Gastrocnemius medialis (tissue), 4 donors: ENCODE data around the gene STK4.
"Not testable (repeated sequence)": the region's sequence is repeated elsewhere in the genome, so short reads cannot be mapped to it uniquely, and the experiment has no call there.

Experiments
- POLR2A ChIP-seq, 2 donors: fragments of 450-650 bp; IDR thresholded peaks; one replicate each; pipeline ENCODE4 v1.6.1; 2017; ENCODE audit warnings: antibody characterized with exemption in 2 of 2, mild to moderate bottlenecking in 2 of 2, moderate library complexity in 2 of 2
- TF ChIP-seq, protein P1 (sequence below), 5 experiments: fragments of 450-650 bp in 3 of 5; fragments of 200-600 bp in 2 of 5; sonication (generic) in 2 of 5; IDR thresholded peaks in 4 of 5; conservative IDR thresholded peaks in 1 of 5; 1 replicate in 4 of 5; 2 replicates in 1 of 5; pipeline ENCODE4 v1.5.1; 2016 to 2019; ENCODE audit warnings: antibody characterized with exemption in 5 of 5, mild to moderate bottlenecking in 3 of 5, moderate library complexity in 3 of 5

DNA sequence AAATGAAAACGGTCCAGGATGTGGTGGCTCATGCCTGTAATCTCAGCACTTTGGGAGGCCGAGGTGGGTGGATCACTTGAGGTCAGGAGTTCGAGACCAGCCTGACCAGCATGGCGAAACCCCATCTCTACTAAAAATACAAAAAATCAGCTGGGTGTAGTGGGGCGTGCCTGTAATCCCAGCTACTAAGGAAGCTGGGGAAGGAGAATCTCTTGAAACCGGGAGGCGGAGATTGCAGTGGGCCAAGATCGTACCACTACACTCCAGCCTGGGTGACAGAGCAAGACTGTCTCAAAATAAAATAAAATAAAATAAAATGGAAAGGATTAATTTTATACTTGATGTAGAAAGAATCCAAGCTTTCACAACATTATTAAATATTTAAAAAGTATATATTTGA is 47.8 kb downstream of the STK4 start:
- TF ChIP-seq, protein P1, sequence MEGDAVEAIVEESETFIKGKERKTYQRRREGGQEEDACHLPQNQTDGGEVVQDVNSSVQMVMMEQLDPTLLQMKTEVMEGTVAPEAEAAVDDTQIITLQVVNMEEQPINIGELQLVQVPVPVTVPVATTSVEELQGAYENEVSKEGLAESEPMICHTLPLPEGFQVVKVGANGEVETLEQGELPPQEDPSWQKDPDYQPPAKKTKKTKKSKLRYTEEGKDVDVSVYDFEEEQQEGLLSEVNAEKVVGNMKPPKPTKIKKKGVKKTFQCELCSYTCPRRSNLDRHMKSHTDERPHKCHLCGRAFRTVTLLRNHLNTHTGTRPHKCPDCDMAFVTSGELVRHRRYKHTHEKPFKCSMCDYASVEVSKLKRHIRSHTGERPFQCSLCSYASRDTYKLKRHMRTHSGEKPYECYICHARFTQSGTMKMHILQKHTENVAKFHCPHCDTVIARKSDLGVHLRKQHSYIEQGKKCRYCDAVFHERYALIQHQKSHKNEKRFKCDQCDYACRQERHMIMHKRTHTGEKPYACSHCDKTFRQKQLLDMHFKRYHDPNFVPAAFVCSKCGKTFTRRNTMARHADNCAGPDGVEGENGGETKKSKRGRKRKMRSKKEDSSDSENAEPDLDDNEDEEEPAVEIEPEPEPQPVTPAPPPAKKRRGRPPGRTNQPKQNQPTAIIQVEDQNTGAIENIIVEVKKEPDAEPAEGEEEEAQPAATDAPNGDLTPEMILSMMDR (IDR thresholded peaks at IDR 0.05 in 4 of 5, conservative IDR thresholded peaks at IDR 0.05 in 1 of 5): not testable (repeated sequence)
- TF ChIP-seq POLR2A (IDR thresholded peaks at IDR 0.05): not testable (repeated sequence)
